HepG2 (cell line): ENCODE results near the gene SRSF4. TPM values are rescaled to one million over a fixed set of nuclear protein-coding genes. Genes with fewer than 3 reads are reported as not detected.

Source experiments
- ATAC-seq: fragments of 200-7000 bp; cut with Tn5 transposase; 3 replicates; pipeline ENCODE4 v1.9.1; 2020; ENCODE audit warnings: mild to moderate bottlenecking, moderate library complexity
- BruUV-seq: library from RNA; stranded (reverse); fragments of 400-500 nt; replicated peaks from 2 replicates; lab custom pipeline; 2021; lab: Mats Ljungman, UMichigan
- CTCF ChIA-PET: fragments of 300-600 bp; formaldehyde crosslinking; extraction: SDS; loops from one replicate; lab custom pipeline; 2021; ENCODE audit warnings: low total read pairs, inconsistent platforms, low intra/inter-chr PET ratio; lab: Yijun Ruan, JAX
- POLR2A ChIA-PET: fragments of 350-600 bp; sonication (Branson Sonifier 250); formaldehyde crosslinking; loops from one replicate; lab custom pipeline; 2020; ENCODE audit warnings: antibody characterized with exemption, inconsistent platforms; lab: Yijun Ruan, JAX
- DNase-seq: peaks from one replicate; pipeline ENCODE4 v3.0.0-alpha.2; 2015; ENCODE audit warnings: low spot score
- FAIRE-seq: peaks from 3 replicates; lab custom pipeline; 2011; peaks lifted over from hg19 to GRCh38; lab: Jason Lieb, UNC
- H2AFZ ChIP-seq: one replicate; pipeline ENCODE4 v1.6.1; 2011; ENCODE audit warnings: low read length, inconsistent platforms
- H3K27ac ChIP-seq: fragments of 300-600 bp; 3 replicates; pipeline ENCODE4 v1.8.0; 2011; ENCODE audit warnings: mixed run types, mild to moderate bottlenecking, mixed read lengths, low read length, inconsistent platforms; ENCODE audit not compliant: insufficient read depth; ENCODE audit errors: extremely low read length
- H3K27me3 ChIP-seq, 2 experiments: fragments of 200-600 bp in 1 of 2; 2 replicates in 1 of 2; 3 replicates in 1 of 2; pipeline versions ENCODE4 v1.6.0 to v1.8.0; 2011; ENCODE audit warnings: low read length in 2 of 2, mild to moderate bottlenecking in 2 of 2, moderate library complexity in 2 of 2, inconsistent platforms in 1 of 2; ENCODE audit not compliant: insufficient read depth in 2 of 2, control insufficient read depth in 1 of 2
- H3K36me3 ChIP-seq, 2 experiments: fragments of 200-600 bp in 1 of 2; replicated peaks in 1 of 2; 2 replicates in 1 of 2; 3 replicates in 1 of 2; pipeline versions ENCODE4 v1.5.1 to v1.8.0; 2011; ENCODE audit warnings: low read length in 2 of 2, inconsistent platforms in 1 of 2; ENCODE audit not compliant: insufficient read depth in 2 of 2, control insufficient read depth in 1 of 2
- H3K4me1 ChIP-seq: 2 replicates; pipeline ENCODE4 v1.5.1; 2012; ENCODE audit warnings: low read length, inconsistent platforms; ENCODE audit not compliant: insufficient read depth
- H3K4me2 ChIP-seq: 2 replicates; pipeline ENCODE4 v1.6.0; 2011; ENCODE audit warnings: low read depth, low read length, inconsistent platforms
- H3K4me3 ChIP-seq, 3 experiments: fragments of 200-600 bp in 1 of 3; sonication (generic), shearing (Covaris generic) in 1 of 3; replicated peaks in 1 of 3; 2 replicates each; pipeline ENCODE4 v1.5.1; 2011 to 2016; ENCODE audit warnings: low read length in 3 of 3, inconsistent platforms in 2 of 3, low read depth in 2 of 3, mild to moderate bottlenecking in 2 of 3, control low read depth in 1 of 3, mixed read lengths in 1 of 3; ENCODE audit not compliant: insufficient read depth in 1 of 3
- H3K79me2 ChIP-seq: one replicate; pipeline ENCODE4 v1.6.1; 2011; ENCODE audit warnings: low read length, inconsistent platforms; ENCODE audit not compliant: insufficient read depth
- H3K9ac ChIP-seq: 2 replicates; pipeline ENCODE4 v1.6.0; 2011; ENCODE audit warnings: mild to moderate bottlenecking, low read depth, low read length, inconsistent platforms; ENCODE audit not compliant: insufficient read depth
- H3K9me3 ChIP-seq: 2 replicates; pipeline ENCODE4 v1.5.1; 2012; ENCODE audit warnings: mild to moderate bottlenecking, low read length
- H4K20me1 ChIP-seq: 2 replicates; pipeline ENCODE4 v1.6.0; 2011; ENCODE audit warnings: inconsistent platforms, mild to moderate bottlenecking, low read length, moderate library complexity; ENCODE audit not compliant: insufficient read depth
- PITX1 ChIP-seq: sonication (generic); formaldehyde crosslinking; IDR thresholded peaks from 2 replicates; pipeline ENCODE4 v1.5.1; 2020; ENCODE audit warnings: mild to moderate bottlenecking, missing genetic modification reagents
- RBAK ChIP-seq: sonication (generic); formaldehyde crosslinking; IDR thresholded peaks from 2 replicates; pipeline ENCODE4 v1.5.1; 2020; ENCODE audit warnings: mild to moderate bottlenecking, missing genetic modification reagents
- ZNF496 ChIP-seq: sonication (generic); formaldehyde crosslinking; IDR thresholded peaks from 2 replicates; pipeline ENCODE4 v1.8.1; 2023; ENCODE audit warnings: mild to moderate bottlenecking, moderate library complexity, missing genetic modification reagents; ENCODE audit not compliant: insufficient replicate concordance
- WGBS: methylation state at CpG from one replicate; pipeline ENCODE4 v1.1.6; 2017; ENCODE audit warnings: low lambda C conversion rate; 5-methylcytosine and 5-hydroxymethylcytosine counted together
- in situ Hi-C: cut with HindIII; loops from 2 replicates; pipeline ENCODE4 v1.10.0; 2017; ENCODE audit warnings: low pct_unique_long_range_greater_than_20kb; ENCODE audit not compliant: extremely low pct_ligation_motif_present
- intact Hi-C: fragments of 100-400 bp; cut with micrococcal nuclease; formaldehyde crosslinking; loops from one replicate; pipeline ENCODE4 v1.10.0; 2022; ENCODE audit not compliant: unreplicated experiment
- polyA plus RNA-seq, 8 experiments: library from polyadenylated mRNA; depleted of rRNA in 3 of 8; stranded (reverse) in 7 of 8; unstranded in 1 of 8; fragments of >200 nt; fragmentation: Illumina TruSeq in 4 of 8; extraction: Trizol in 4 of 8; gene quantifications; 2 replicates each; pipeline versions ENCODE4 v1.2.1 to v1.2.3, GENCODE V29; 2011 to 2016; ENCODE audit warnings: low read depth in 4 of 8, missing spikeins in 1 of 8, mixed read lengths in 1 of 8; ENCODE audit not compliant: insufficient read depth in 1 of 8
- total RNA-seq, 5 experiments: library from RNA; depleted of rRNA; stranded (reverse); fragments of >200 nt; fragmentation: Illumina TruSeq; extraction: Trizol; gene quantifications; 2 replicates each; pipeline ENCODE4 v1.2.3, GENCODE V29; 2016; ENCODE audit warnings: low read depth in 1 of 5

SRSF4 gene
- total and polyA plus RNA-seq, 2 of the 13 experiments (the other 11 are each of a cell fraction or from before 2014, with no cell fraction given), result 37.7 to 50.9 TPM

- H3K36me3 ChIP-seq, result no peaks in the 10 kb centered on the region; a peak in 3 of 5 replicates
- peaks cover 16% of the 10 kb centered on the region for H3K79me2 ChIP-seq
- no peak overlapping the region for H3K27ac ChIP-seq
- CTCF ChIA-PET, result no interaction called here
- H4K20me1 ChIP-seq, result no peaks in the 10 kb centered on the region
- H2AFZ ChIP-seq, result no peak overlapping the region
- no peak for TF ChIP-seq RBAK (CRISPR knock-in tag)
- intact Hi-C loops (no loop called here), in situ Hi-C loops (no loop called here)
- no peak for ATAC-seq
- no peak overlapping the region for H3K4me3 ChIP-seq
- DNase-seq, result no peak
- H3K27me3 ChIP-seq, result no peaks in the 10 kb centered on the region; a peak in 1 of 5 replicates
- POLR2A ChIA-PET, result no interaction called here
- H3K9me3 ChIP-seq, result no peaks in the 10 kb centered on the region
- BruUV-seq, result no TSS peak
- no peak overlapping the region for H3K4me2 ChIP-seq
- H3K4me1 ChIP-seq, result peaks cover 60% of the 10 kb centered on the region
- no peak for FAIRE-seq
- no peak overlapping the region for H3K9ac ChIP-seq
- 93% methylated on average over 4 of the region's 5 CpGs for WGBS
Measured at GRCh38 chr1:29227511-29227910, 45.8 kb upstream of the SRSF4 start.

- ATAC-seq, result peak; percentile 74
Measured at GRCh38 chr1:29225361-29225760, 43.7 kb upstream of the SRSF4 start.

More at GRCh38 chr1:29225361-29225760, 43.7 kb upstream of the SRSF4 start:
- ChIA-PET CTCF (no interaction called here), POLR2A (no interaction called here)
- H3K4me1 ChIP-seq, result peaks cover 50% of the 10 kb centered on the region
- DNase-seq (no peak), FAIRE-seq (no peak)
- H3K36me3 ChIP-seq, result peaks cover 0 to 4% of the 10 kb centered on the region in 2 experiments; a peak in 3 of 5 replicates
- no TSS peak for BruUV-seq
- H2AFZ ChIP-seq, result no peak overlapping the region
- intact Hi-C loops, result no loop called here
- in situ Hi-C loops, result no loop called here
- no peaks in the 10 kb centered on the region for H3K27me3 ChIP-seq
- WGBS, result 52% methylated on average over 4 of the region's 4 CpGs
- H3K27ac ChIP-seq, result peak overlapping the region; percentile 66
- no peak for TF ChIP-seq ZNF496 (CRISPR knock-in tag)
- TF ChIP-seq PITX1 (CRISPR knock-in tag), result 0 out of 2 replicates have a peak, but pooled peaks have one; percentile 12
- H3K79me2 ChIP-seq, result peaks cover 13% of the 10 kb centered on the region
- no peak overlapping the region for H3K9ac ChIP-seq
- H3K4me2 ChIP-seq, result peak overlapping the region; percentile 6; the same call in 1 of the 2 replicates
- no peaks in the 10 kb centered on the region for H4K20me1 ChIP-seq
- no peak overlapping the region for H3K4me3 ChIP-seq
- no peaks in the 10 kb centered on the region for H3K9me3 ChIP-seq
